ENCODE results near the gene PLSCR4.

PLSCR4 gene

DNA sequence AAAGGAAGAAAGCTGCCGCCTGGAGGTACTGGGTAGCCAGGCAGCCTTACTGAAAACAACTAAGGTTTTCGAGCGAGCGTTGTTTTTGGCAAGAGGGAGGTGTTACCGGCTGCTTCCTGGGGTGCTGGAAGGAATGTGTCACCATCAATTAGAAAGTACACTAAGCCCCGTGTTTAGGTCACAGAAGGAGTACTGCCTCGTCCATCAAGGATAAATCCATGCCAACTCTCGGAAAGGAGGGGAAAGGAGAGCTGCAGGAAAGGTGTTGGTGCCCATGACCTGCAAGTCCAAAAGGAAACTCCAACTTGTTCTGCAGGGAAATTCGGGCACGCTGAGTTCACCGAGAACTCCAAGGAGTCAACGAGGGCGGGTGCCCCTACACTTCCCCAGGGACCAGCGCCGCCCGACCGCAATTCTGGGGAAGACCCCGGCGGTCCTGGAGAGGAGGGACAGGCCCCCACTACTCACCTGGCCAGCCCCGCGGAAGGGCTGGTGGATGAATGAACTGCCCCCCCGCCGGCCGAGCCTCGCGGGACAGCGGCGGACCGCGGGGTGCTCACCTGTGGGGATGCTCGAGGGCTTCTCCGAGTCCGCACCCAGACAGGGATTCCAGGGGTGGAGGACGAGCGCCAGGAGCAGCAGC lies 90.5 kb downstream of the PLSCR4 start:
- DNase-seq (ENCODE audit: low read depth), result peak; percentile 47

GRCh38 chr3:146159616-146160320 lies 91.1 kb downstream of the PLSCR4 start:
- DNase-seq (ENCODE audit: low read depth), result no peak

GRCh38 chr3:146159037-146159436 lies 91.9 kb downstream of the PLSCR4 start:
- DNase-seq (ENCODE audit: low read depth), result no peak

DNA sequence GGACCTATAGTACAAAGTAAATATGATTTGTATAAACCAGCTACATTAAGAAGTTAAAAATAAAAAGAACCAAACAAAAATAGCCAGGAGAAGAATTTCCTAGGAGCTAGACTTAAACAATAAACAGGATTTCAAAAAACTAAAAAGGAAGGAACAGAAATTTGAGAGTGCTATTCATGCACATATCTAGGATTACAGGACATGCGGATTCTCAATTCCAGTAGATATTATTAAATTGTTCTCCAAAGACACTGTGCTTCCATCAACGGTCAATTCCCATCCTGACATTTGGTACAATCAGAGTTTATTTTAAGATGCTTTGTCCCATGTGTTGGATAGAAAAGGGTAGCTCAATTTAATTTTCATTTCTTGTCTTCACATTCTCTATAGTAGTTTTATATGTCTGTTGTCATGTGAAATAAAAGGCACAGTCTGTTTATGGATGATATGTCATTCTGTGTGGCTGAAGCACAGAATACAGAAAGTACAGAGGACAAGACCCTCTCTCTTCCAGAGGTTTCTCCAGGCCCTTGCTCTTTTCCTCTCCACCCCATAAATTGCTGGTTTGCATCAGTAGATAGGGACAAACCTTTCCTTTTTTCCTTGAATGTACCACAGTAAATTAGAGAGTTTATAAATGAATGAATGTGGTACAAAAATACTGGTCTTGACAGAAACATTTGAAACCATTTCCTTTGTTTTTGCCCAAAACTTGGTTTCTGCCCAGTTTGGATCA lies 93.4 kb downstream of the PLSCR4 start:
- DNase-seq (ENCODE audit: low read depth), result no peak

GRCh38 chr3:146156666-146157314 lies 94.1 kb downstream of the PLSCR4 start:
- no peak for DNase-seq (ENCODE audit: low read depth)

GRCh38 chr3:146156095-146156494 lies 94.8 kb downstream of the PLSCR4 start:
- DNase-seq (ENCODE audit: low read depth), result no peak

GRCh38 chr3:146154995-146155394 lies 95.9 kb downstream of the PLSCR4 start:
- DNase-seq (ENCODE audit: low read depth), result no peak

DNA sequence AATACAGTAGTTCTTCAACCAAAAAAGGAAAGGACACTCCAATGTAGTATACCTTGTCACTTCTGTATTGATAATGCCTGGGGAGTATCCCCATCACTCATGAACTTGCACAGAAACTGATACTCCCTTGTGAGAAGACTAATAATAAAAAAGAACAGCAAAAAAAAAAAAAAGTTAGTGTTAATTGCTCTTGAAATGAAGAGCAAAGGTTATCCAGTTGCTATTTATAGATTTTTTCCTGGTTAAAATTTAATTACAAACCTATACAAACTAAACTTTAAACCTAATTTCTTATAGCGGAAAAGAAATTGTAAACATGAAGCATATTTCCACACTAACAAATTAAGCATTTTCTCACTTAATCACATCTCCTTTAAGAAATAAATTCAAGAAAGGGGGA lies 96.6 kb downstream of the PLSCR4 start:
- no peak for DNase-seq (ENCODE audit: low read depth)

- DNase-seq (ENCODE audit: low read depth), result no peak
Observed at GRCh38 chr3:146153429-146153828, 97.5 kb downstream of the PLSCR4 start.

DNA sequence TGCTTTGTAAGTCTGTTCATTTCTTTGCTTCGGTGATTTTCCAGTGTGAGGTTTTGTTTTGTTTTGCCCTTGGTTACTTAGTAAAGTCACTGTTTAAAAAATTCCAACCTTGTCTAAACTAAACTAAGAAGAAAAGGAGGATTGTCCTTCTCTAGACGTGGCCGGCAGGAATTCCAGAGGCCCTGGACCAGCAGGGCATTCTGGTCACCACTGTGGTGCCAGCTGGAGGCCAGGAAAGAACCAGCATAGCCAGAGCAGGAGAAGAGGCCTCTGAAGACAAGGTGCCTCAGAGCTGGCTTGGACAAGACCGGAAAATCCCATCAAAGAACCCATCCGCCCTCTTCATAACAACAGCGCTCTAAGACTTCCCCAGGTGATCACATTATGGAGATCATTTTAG lies 98.1 kb downstream of the PLSCR4 start:
- no peak for DNase-seq (ENCODE audit: low read depth)

GRCh38 chr3:146148468-146148931 lies 102.4 kb downstream of the PLSCR4 start:
- no peak for DNase-seq (ENCODE audit: low read depth)

GRCh38 chr3:146145642-146146041 lies 105.3 kb downstream of the PLSCR4 start:
- no peak for DNase-seq (ENCODE audit: low read depth)

- no peak for DNase-seq (ENCODE audit: low read depth)
Observed at GRCh38 chr3:146142757-146143156, 108.1 kb downstream of the PLSCR4 start.

All from GM04504 (cell line).